Measurements from ENCODE around the gene GBF1. TPM values are rescaled to one million over a fixed set of nuclear protein-coding genes. Genes with fewer than 3 reads are reported as not detected.

Gene GBF1
- total and polyA plus RNA-seq, 2 of the 13 experiments (the other 11 are each of a cell fraction or from before 2014, with no cell fraction given): 17.1 to 21.9 TPM

GRCh38 chr10:102420714-102421506 lies 175.6 kb downstream of the GBF1 start, which contains the start of gene FBXL15 (continued):
- no peak for TF ChIP-seq TRIM24 (CRISPR knock-in tag; IDR thresholded peaks at IDR 0.05)
- 0 out of 2 replicates have a peak, but pooled peaks have one; percentile 23 for TF ChIP-seq REL (CRISPR knock-in tag; conservative IDR thresholded peaks at IDR 0.05)
- peak; percentile 85 for TF ChIP-seq ZNF800 (CRISPR knock-in tag; IDR thresholded peaks at IDR 0.05)
- peak; percentile 98 for TF ChIP-seq XRCC5 (optimal IDR thresholded peaks at IDR 0.05; ENCODE audit: low read length)
- TF ChIP-seq ZNF574 (CRISPR knock-in tag; IDR thresholded peaks at IDR 0.05): peak; percentile 97
- peak; percentile 70 for TF ChIP-seq FOXP4 (CRISPR knock-in tag; IDR thresholded peaks at IDR 0.05)
- TF ChIP-seq MXI1 (IDR thresholded peaks at IDR 0.05; ENCODE audit: borderline replicate concordance, low read depth, low read length): peak; percentile 64; the same call in 1 of the 3 replicates
- TF ChIP-seq ZNF720 (CRISPR knock-in tag; IDR thresholded peaks at IDR 0.05): no peak
- TF ChIP-seq FOXK1 (CRISPR knock-in tag; IDR thresholded peaks at IDR 0.05; ENCODE audit: borderline replicate concordance, low read depth): peak; percentile 90
- no peak for TF ChIP-seq MEIS1 (CRISPR knock-in tag; IDR thresholded peaks at IDR 0.05; ENCODE audit: borderline replicate concordance)
- 0 out of 2 replicates have a peak, but pooled peaks have one; percentile 23 for TF ChIP-seq MYNN (CRISPR knock-in tag; IDR thresholded peaks at IDR 0.05; ENCODE audit: low read depth)
- no peak for TF ChIP-seq ZNF784 (CRISPR knock-in tag; IDR thresholded peaks at IDR 0.05; ENCODE audit: borderline replicate concordance)
- no peak for TF ChIP-seq ZNF83 (CRISPR knock-in tag; IDR thresholded peaks at IDR 0.05; ENCODE audit: borderline replicate concordance)
- TF ChIP-seq IKZF5 (CRISPR knock-in tag; IDR thresholded peaks at IDR 0.05): peak; percentile 84; the same call in 1 of the 2 replicates
- TF ChIP-seq TFDP1 (CRISPR knock-in tag; IDR thresholded peaks at IDR 0.05; ENCODE audit: borderline replicate concordance): no peak; the same call in 1 of the 2 replicates
- TF ChIP-seq TFDP2 (CRISPR knock-in tag; IDR thresholded peaks at IDR 0.05): peak; percentile 57
